ENCODE measurements around the gene APRT.
"Not testable (repeated sequence)": the region's sequence is repeated elsewhere in the genome, so short reads cannot be mapped to it uniquely, and the experiment has no call there.

APRT gene

GRCh38 chr16:88842308-88842756, 30.6 kb upstream of the APRT start:
- no peak for DNase-seq (ENCODE audit: low read depth in 2 of 2)

DNA sequence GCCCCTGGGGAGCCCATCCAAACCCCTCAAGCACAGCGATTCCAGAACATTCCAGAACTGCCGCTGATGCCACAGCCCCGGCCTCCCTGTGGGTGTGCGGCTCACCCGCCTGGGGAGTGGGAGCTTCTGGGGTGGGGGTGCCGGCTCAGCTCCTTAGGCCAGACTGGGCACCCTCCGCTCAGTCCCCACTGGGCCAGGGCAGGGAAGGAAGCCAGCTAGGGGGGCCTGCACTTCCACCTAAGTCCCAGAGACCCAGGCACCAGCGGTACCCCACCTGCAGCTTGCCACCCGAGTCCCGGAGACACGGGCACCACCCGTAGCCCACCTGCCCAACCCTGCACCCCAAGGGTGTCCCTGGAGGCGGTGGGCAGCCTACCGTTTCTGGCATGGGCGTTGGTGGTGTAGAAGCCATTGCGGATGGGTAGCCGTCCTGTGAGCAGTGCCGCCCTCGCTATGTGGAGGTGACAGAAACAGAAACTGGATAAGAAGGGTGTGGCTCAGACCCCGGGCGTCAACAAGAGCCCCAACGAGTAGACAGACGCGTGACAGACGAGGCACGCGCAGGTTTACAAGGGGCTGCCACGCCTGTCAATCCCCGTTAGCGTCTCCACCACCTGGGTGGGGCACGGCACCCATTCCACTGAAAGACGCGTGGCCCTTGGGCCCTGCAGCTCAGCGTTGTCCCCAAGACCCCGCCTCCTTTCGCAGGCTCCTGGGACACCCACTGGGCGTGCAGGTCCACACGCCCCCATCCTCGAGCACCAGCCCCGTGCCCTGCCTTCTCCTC, 30.0 kb upstream of the APRT start:
- DNase-seq (ENCODE audit: low read depth in 2 of 2) = no peak

GRCh38 chr16:88840600-88841215, 29.0 kb upstream of the APRT start:
- DNase-seq (ENCODE audit: low read depth in 2 of 2) = no peak

- no peak for DNase-seq (ENCODE audit: low read depth in 2 of 2)
Observed at GRCh38 chr16:88839745-88840599, 28.2 kb upstream of the APRT start.

DNA sequence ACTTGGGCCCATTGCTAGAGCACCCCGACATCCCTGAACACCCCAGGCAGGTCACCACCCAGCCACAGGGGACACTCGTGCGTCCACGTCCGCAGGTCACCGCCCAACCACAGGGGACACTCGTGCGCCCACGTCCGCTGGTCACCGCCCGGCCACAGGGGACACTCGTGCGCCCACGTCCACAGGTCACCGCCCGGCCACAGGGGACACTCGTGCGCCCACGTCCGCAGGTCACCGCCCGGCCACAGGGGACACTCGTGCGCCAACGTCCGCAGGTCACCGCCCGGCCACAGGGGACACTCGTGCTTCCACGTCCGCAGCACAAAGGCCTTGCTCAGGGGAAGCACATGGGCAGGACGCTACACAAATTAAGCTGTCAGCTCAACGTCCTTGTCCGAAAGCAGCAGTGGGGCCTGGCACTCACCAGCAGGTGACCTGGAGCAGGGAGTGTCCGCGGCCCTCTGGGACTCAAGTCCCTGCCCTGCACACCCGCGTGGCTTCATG, 27.4 kb upstream of the APRT start:
- DNase-seq (ENCODE audit: low read depth in 2 of 2) = no peak

- DNase-seq (ENCODE audit: low read depth in 2 of 2) = no peak
Observed at GRCh38 chr16:88838566-88838965, 26.8 kb upstream of the APRT start.

GRCh38 chr16:88837806-88838205, 26.1 kb upstream of the APRT start:
- no peak for DNase-seq (ENCODE audit: low read depth in 2 of 2)

GRCh38 chr16:88836791-88837190, 25.1 kb upstream of the APRT start:
- DNase-seq (ENCODE audit: low read depth in 2 of 2) = no peak

GRCh38 chr16:88835818-88836217, 24.1 kb upstream of the APRT start:
- no peak for DNase-seq (ENCODE audit: low read depth in 2 of 2)

DNA sequence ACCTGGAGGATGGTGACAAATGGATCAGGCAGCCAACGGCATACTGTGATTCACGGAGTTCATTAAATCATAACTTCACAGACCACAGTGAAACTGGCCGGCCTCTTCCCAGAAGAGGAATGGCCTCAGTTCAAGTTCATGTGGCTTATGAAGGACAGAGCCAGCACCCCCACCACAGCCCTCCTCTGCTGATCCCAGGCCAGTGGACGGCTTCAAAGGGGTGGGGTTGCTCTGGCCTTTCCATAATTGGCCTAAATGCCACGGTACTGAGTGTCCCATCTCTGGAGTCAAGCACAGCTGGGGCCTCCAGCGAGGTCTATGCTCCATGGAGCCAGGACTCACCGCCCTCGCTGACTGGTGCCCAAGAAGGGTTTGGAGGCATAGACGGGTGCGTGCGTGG, 23.7 kb upstream of the APRT start:
- no peak for DNase-seq (ENCODE audit: low read depth in 2 of 2)

GRCh38 chr16:88834670-88835069, 22.9 kb upstream of the APRT start:
- DNase-seq (ENCODE audit: low read depth in 2 of 2) = no peak

GRCh38 chr16:88833086-88833485, 21.4 kb upstream of the APRT start:
- no peak for DNase-seq (ENCODE audit: low read depth in 2 of 2)

DNA sequence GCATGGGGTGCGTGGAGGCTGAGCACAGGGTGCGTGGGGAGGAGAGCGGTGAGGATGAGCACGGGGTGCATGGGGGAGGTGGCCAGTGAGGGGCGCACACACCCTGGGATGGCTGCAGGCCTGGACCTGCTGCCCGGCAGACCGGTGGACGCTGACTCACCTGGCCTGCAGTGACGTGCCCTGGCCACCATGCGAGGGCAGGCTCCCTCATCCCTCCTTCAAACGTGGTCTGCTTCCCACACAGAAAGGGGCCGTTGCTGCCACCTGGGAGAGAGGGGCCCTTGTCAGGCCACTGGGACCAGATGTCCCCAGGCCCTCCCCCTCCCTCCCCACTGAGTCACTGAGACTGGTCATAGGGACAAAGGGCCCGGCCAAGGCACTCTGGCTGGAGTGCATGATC, 20.1 kb upstream of the APRT start:
- no peak for DNase-seq (ENCODE audit: low read depth in 2 of 2)

DNA sequence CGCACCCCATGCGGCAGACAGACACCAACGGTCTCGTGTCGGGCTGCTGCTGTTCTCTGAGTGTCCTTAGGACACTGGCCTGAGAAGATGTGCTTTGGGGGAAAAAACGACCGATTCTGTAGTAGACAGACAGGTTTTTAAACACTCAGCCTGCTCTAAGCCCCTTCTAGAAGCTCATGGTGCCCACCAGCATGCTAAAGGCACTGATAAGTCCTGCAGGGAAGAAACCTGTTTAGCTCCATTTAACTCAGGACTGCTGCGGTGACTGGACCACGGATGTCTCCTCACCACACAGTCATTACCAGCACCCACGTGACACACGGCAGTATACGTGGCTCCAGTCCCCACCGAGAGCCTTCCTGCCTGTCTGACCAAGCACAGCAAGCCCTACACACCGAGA, 19.1 kb upstream of the APRT start:
- no peak for DNase-seq (ENCODE audit: low read depth in 2 of 2)

DNA sequence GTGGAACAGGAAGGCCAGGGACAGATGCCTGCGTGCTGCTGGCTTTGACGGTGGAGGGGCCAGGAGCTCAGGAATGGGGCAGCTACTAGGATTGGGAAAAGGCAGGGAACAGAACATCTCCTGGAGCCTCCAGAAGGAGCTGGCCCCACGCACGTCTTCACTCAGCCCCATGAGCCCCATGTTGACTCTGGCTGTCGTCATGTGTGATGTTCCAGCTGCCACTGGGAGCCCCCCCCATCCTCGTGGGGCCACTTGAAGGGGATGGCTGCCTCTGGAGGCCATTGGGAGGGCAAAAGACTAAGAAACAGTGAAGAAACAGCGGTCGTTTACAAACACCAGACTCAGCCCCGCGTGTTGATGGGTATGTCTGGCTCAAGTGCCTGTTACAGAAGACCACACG, 18.5 kb upstream of the APRT start:
- no peak for DNase-seq (ENCODE audit: low read depth in 2 of 2)

DNA sequence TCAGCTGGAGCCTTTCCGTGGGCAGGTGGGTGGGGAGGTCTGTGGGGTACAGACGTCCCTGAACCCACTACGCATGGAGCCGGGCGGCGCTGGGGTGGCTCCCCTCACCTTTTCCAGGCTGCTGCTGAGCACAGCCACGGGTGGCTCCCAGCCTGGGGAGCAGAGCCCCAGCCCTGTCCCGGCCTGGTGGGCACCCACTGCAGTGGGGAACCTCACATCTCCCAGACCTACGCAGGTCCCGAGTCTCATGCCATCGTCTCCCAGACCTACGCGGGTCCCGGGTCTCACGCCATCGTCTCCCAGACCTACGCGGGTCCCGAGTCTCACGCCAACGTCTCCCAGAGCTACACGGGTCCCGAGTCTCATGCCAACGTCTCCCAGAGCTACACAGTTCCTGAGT, 17.0 kb upstream of the APRT start:
- DNase-seq (ENCODE audit: low read depth in 2 of 2) = no peak

GRCh38 chr16:88827727-88828126, 16.0 kb upstream of the APRT start:
- no peak for DNase-seq (ENCODE audit: low read depth in 2 of 2)

DNA sequence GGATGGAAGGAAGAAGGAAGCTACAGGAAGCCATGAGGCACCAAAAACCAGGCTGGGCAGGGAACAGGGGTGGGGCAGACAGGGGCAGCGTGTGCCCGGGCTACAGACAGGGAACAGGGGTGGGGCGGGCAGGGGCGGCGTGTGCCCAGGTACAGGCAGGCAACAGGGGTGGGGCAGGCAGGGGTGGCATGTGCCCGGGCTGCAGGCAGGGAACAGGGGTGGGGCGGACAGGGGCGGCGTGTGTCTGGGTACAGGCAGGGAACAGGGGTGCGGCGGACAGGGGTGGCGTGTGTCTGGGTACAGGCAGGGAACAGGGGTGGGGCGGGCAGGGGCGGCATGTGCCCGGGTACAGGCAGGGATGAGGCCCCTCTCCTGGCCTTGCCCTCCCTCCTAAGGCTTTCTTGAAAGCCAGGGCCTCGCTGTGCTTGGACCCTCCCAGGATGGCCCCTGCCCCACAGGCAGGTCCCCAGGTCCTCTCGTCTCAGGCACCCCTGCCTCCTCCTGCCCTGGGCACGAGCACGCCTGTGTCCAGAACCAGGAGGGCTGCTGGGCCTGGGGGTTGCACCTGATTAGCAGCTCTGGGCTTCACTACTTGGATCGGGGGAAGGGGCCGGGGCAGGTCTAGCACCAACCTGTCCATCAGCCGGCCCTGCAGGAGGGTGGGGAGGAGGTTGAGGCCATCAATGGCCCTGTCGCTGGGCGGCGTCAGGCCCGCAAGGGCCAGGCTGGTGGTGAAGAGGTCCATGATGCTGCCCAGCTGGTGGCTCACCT, 14.5 kb upstream of the APRT start:
- no peak for DNase-seq (ENCODE audit: low read depth in 2 of 2)

- no peak for DNase-seq (ENCODE audit: low read depth in 2 of 2)
Observed at GRCh38 chr16:88825146-88825545, 13.4 kb upstream of the APRT start.

GRCh38 chr16:88824256-88825077, 12.7 kb upstream of the APRT start:
- DNase-seq (ENCODE audit: low read depth in 2 of 2) = no peak

DNA sequence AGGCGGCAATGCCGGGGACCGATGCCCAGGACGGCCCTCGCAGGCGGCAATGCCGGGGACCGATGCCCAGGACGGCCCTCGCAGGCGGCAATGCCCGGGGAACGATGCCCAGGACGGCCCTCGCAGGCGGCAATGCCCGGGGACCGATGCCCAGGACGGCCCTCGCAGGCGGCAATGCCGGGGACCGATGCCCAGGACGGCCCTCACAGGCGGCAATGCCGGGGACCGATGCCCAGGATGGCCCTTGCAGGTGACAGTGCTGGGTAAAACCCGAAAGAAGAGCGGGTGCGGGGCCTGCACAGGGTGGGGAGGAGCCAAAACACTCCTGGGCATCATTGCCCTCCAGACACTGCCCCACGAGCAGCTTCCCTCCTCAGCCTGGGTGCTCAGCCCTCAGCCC, 11.9 kb upstream of the APRT start:
- not testable (repeated sequence) for DNase-seq (ENCODE audit: low read depth in 2 of 2)

Data from stimulated activated CD4-positive, alpha-beta T cell treated with anti-CD3 and anti-CD28 coated beads, Interleukin-12 subunit alpha, Interleukin-12 subunit beta, amount 100 ng/mL, for 24 hours (primary cell).